Measurements from ENCODE around the gene LIG1. TPM values are rescaled to one million over a fixed set of nuclear protein-coding genes. Genes with fewer than 3 reads are reported as not detected.

LIG1 gene
- total RNA-seq, 4 donors from 2014 or later, result 2.7 to 12.6 (median 7.1) TPM

GRCh38 chr19:48174445-48175030 is 4.4 kb upstream of the LIG1 start:
- peaks cover 0 to 17% (median 8%) of the 10 kb centered on the region in 3 donors for H3K4me1 ChIP-seq
- ATAC-seq, result no peak
- H3K27ac ChIP-seq, result no peak overlapping the region
- no peaks in the 10 kb centered on the region for H3K27me3 ChIP-seq
- TF ChIP-seq POLR2A (IDR thresholded peaks at IDR 0.05), result no peak
- TF ChIP-seq EP300 (IDR thresholded peaks at IDR 0.05), result no peak
- TF ChIP-seq POLR2AphosphoS5 (IDR thresholded peaks at IDR 0.05), result no peak
- TF ChIP-seq CTCF (IDR thresholded peaks at IDR 0.05), result no peak
- WGBS, 2 donors (ENCODE audit: low coverage in 1 of 2), result 83 to 93% methylated on average over 3 to 6 of the region's 6 CpGs
- H3K36me3 ChIP-seq, result peaks cover 0 to 48% of the 10 kb centered on the region in 2 donors
- H3K4me3 ChIP-seq, result no peak overlapping the region
- H3K9me3 ChIP-seq, result no peaks in the 10 kb centered on the region

GRCh38 chr19:48171710-48172109 is 1.6 kb upstream of the LIG1 start:
- Histone ChIP-seq H3K4me1 (peaks cover 0 to 22% (median 8%) of the 10 kb centered on the region in 3 donors), H3K36me3 (peaks cover 0 to 48% of the 10 kb centered on the region in 2 donors), H3K27ac (no peak overlapping the region), H3K9me3 (no peaks in the 10 kb centered on the region), H3K27me3 (no peaks in the 10 kb centered on the region), H3K4me3 (no peak overlapping the region)
- no peak for TF ChIP-seq EP300 (IDR thresholded peaks at IDR 0.05)
- no peak for TF ChIP-seq POLR2AphosphoS5 (IDR thresholded peaks at IDR 0.05)
- no peak for TF ChIP-seq CTCF (IDR thresholded peaks at IDR 0.05)
- no peak for TF ChIP-seq POLR2A (IDR thresholded peaks at IDR 0.05)
- ATAC-seq, result no peak
- WGBS, 2 donors (ENCODE audit: low coverage in 1 of 2), result 60 to 89% methylated on average over 1 to 10 of the region's 37 CpGs

- H3K27ac ChIP-seq, result peak overlapping the region; percentile 59 to 93 (median 90)
- WGBS, 2 donors (ENCODE audit: low coverage in 1 of 2), result 1 to 3% methylated on average over 10 to 13 of the region's 21 CpGs
These were observed 738 bp upstream of the LIG1 start for GRCh38 chr19:48170817-48171347.

DNA sequence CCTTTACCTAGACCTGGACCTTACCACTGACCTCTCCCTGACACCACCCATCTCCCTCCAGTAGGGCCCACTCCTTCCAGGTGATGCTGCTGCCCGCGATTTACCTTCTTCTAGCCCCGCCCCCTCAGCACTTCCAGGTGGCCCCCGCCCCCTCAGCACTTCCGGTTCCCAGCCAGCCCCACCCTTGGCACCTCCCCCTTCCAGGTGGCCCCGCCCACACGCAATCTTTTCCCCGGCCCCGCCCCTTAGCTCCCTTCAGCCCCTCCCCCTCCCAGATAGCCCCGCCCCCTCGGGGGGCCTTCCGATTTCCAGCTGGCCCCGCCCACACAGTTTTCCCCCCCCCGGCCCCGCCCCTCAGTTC is 586 bp downstream of the LIG1 start:
- peak overlapping the region; percentile 59 to 93 (median 90) for H3K27ac ChIP-seq

More at GRCh38 chr19:48170817-48171347, 738 bp upstream of the LIG1 start:
- TF ChIP-seq POLR2AphosphoS5 (IDR thresholded peaks at IDR 0.05) (no peak), EP300 (IDR thresholded peaks at IDR 0.05) (no peak), CTCF (IDR thresholded peaks at IDR 0.05) (no peak), POLR2A (IDR thresholded peaks at IDR 0.05) (no peak)
- H3K4me3 ChIP-seq, result peak overlapping the region; percentile 60 to 83
- ATAC-seq, result no peak
- no peaks in the 10 kb centered on the region for H3K9me3 ChIP-seq
- H3K36me3 ChIP-seq, result peaks cover 0 to 42% of the 10 kb centered on the region in 2 donors
- H3K27me3 ChIP-seq, result no peaks in the 10 kb centered on the region
- H3K4me1 ChIP-seq, result peaks cover 0 to 22% (median 8%) of the 10 kb centered on the region in 3 donors

More for the DNA sequence above, 586 bp downstream of the LIG1 start:
- Histone ChIP-seq H3K4me3 (peak overlapping the region; percentile 60 to 83), H3K9me3 (no peaks in the 10 kb centered on the region), H3K4me1 (peaks cover 0 to 22% (median 8%) of the 10 kb centered on the region in 3 donors), H3K36me3 (peaks cover 0 to 30% of the 10 kb centered on the region in 2 donors), H3K27me3 (no peaks in the 10 kb centered on the region)
- no peak for TF ChIP-seq EP300 (IDR thresholded peaks at IDR 0.05)
- TF ChIP-seq CTCF (IDR thresholded peaks at IDR 0.05), result no peak
- TF ChIP-seq POLR2A (IDR thresholded peaks at IDR 0.05), result no peak
- TF ChIP-seq POLR2AphosphoS5 (IDR thresholded peaks at IDR 0.05), result no peak
- WGBS, 2 donors (ENCODE audit: low coverage in 1 of 2), result 0% methylated on average over 2 to 3 of the region's 15 CpGs
- ATAC-seq, result peak; percentile 4
